ENCODE data around the gene CDC34. TPM values are rescaled to one million over a fixed set of nuclear protein-coding genes. Genes with fewer than 3 reads are reported as not detected.
"Not testable (repeated sequence)": the region's sequence is repeated elsewhere in the genome, so short reads cannot be mapped to it uniquely, and the experiment has no call there.

CDC34 gene
- total RNA-seq, 2 donors from 2014 or later = 36.2 to 42.0 TPM

DNA sequence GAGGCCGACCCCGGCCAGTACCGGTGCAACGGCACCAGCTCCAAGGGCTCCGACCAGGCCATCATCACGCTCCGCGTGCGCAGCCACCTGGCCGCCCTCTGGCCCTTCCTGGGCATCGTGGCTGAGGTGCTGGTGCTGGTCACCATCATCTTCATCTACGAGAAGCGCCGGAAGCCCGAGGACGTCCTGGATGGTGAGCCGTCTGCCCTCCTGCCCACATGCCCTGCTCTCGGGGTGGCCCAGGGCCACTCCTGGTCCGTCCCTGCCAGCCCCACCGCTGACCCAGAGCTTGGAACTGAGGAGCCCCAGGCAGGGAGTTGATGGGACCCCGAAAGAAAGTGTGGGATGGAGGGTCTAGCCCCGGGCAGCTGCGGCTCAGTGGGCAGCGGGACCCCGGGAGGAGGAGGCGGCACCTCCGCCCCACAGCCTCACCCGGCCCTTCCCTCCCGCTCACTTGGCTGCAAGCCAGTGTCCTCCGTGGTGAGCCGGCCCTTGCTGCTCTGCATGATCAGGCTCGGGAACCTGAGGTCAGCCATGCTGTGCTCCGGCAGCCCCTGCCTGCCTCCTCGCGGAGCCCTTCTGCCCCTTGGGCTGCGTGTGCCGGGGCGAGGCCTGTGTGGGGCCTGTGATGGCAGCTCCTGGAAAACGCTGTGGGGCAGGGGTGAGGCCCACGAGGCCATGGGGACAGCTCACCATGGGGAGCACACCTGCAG is 50.0 kb downstream of the CDC34 start:
- ATAC-seq (no peak), DNase-seq (no peak)
- H3K27ac Mint-ChIP-seq = no peak overlapping the region
- H3K9me3 ChIP-seq (ENCODE audit: control insufficient read depth, low read length, poor library complexity, severe bottlenecking) = no peaks in the 10 kb centered on the region
- no peak overlapping the region for H3K4me3 Mint-ChIP-seq
- H3K27me3 Mint-ChIP-seq = no peaks in the 10 kb centered on the region
- H3K4me1 Mint-ChIP-seq = peaks cover 5% of the 10 kb centered on the region
- H3K36me3 Mint-ChIP-seq (ENCODE audit: low read depth) = no peaks in the 10 kb centered on the region

DNA sequence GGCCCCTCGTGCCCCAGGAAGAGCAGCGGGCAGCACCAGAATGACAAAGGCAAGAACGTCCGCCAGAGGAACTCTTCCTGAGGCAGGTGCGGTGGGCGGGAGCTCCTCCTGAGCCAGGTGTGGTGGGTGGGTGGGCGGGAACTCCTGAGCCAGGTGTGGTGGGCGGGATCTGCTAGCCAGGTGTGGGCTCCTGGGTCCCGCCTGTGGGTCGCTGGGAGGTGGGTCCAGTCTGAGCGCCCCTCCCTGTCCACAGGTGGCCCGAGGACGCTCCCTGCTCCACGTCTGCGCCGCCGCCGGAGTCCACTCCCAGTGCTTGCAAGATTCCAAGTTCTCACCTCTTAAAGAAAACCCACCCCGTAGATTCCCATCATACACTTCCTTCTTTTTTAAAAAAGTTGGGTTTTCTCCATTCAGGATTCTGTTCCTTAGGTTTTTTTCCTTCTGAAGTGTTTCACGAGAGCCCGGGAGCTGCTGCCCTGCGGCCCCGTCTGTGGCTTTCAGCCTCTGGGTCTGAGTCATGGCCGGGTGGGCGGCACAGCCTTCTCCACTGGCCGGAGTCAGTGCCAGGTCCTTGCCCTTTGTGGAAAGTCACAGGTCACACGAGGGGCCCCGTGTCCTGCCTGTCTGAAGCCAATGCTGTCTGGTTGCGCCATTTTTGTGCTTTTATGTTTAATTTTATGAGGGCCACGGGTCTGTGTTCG is 51.1 kb downstream of the CDC34 start:
- Mint-ChIP-seq H3K4me3 (no peak overlapping the region), H3K27ac (no peak overlapping the region), H3K27me3 (no peaks in the 10 kb centered on the region), H3K4me1 (peaks cover 2% of the 10 kb centered on the region), H3K36me3 (ENCODE audit: low read depth) (no peaks in the 10 kb centered on the region)
- ATAC-seq (no peak), DNase-seq (no peak)
- no peaks in the 10 kb centered on the region for H3K9me3 ChIP-seq (ENCODE audit: control insufficient read depth, low read length, poor library complexity, severe bottlenecking)

GRCh38 chr19:583198-583967 is 51.8 kb downstream of the CDC34 start:
- H3K4me1 Mint-ChIP-seq = peaks cover under 1% of the 10 kb centered on the region
- H3K9me3 ChIP-seq (ENCODE audit: control insufficient read depth, low read length, poor library complexity, severe bottlenecking) = no peaks in the 10 kb centered on the region
- H3K27me3 Mint-ChIP-seq = no peaks in the 10 kb centered on the region
- H3K27ac Mint-ChIP-seq = peak overlapping the region; percentile 53
- ATAC-seq (no peak), DNase-seq (no peak)
- no peaks in the 10 kb centered on the region for H3K36me3 Mint-ChIP-seq (ENCODE audit: low read depth)
- H3K4me3 Mint-ChIP-seq = peak overlapping the region; percentile 70

DNA sequence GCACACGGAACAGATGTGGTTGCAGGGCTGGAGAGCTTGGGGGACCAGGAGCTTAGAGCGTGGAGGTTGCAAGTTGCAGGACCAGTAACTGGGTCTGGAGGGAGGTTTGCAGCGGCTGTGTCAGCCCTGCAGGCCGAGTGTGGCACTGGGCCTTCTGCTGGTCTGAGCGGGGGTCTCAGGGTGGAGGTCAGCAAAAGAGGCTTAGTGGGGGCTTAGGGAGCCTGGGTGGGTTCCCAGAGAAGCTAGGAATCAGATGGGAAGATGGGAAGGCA is 52.3 kb downstream of the CDC34 start:
- H3K36me3 Mint-ChIP-seq (ENCODE audit: low read depth) = no peaks in the 10 kb centered on the region
- no peaks in the 10 kb centered on the region for H3K27me3 Mint-ChIP-seq
- peak overlapping the region; percentile 70 for H3K4me3 Mint-ChIP-seq
- H3K9me3 ChIP-seq (ENCODE audit: control insufficient read depth, low read length, poor library complexity, severe bottlenecking) = no peaks in the 10 kb centered on the region
- ATAC-seq = no peak
- DNase-seq = no peak
- peak overlapping the region; percentile 53 for H3K27ac Mint-ChIP-seq
- no peaks in the 10 kb centered on the region for H3K4me1 Mint-ChIP-seq

- H3K36me3 Mint-ChIP-seq (ENCODE audit: low read depth) = no peaks in the 10 kb centered on the region
- H3K27me3 Mint-ChIP-seq = no peaks in the 10 kb centered on the region
- H3K9me3 ChIP-seq (ENCODE audit: control insufficient read depth, low read length, poor library complexity, severe bottlenecking) = no peaks in the 10 kb centered on the region
- no peak overlapping the region for H3K27ac Mint-ChIP-seq
- ATAC-seq (peak; percentile 71), DNase-seq (peak; percentile 56 to 73 (median 63))
- H3K4me3 Mint-ChIP-seq = no peak overlapping the region
- H3K4me1 Mint-ChIP-seq = peaks cover 2% of the 10 kb centered on the region
Observed at GRCh38 chr19:584240-585001, 52.9 kb downstream of the CDC34 start.

GRCh38 chr19:585146-585545 is 53.6 kb downstream of the CDC34 start:
- not testable (repeated sequence) for ATAC-seq; H3K4me1 Mint-ChIP-seq; DNase-seq; H3K4me3 Mint-ChIP-seq; H3K27me3 Mint-ChIP-seq; H3K27ac Mint-ChIP-seq; H3K36me3 Mint-ChIP-seq (ENCODE audit: low read depth); H3K9me3 ChIP-seq (ENCODE audit: control insufficient read depth, low read length, poor library complexity, severe bottlenecking)

GRCh38 chr19:585551-586110 is 54.1 kb downstream of the CDC34 start:
- H3K4me3 Mint-ChIP-seq = no peak overlapping the region
- H3K36me3 Mint-ChIP-seq (ENCODE audit: low read depth) = no peaks in the 10 kb centered on the region
- no peak overlapping the region for H3K27ac Mint-ChIP-seq
- ATAC-seq = no peak
- no peaks in the 10 kb centered on the region for H3K27me3 Mint-ChIP-seq
- no peak for DNase-seq
- H3K4me1 Mint-ChIP-seq = peaks cover 2% of the 10 kb centered on the region
- no peaks in the 10 kb centered on the region for H3K9me3 ChIP-seq (ENCODE audit: control insufficient read depth, low read length, poor library complexity, severe bottlenecking)

GRCh38 chr19:588093-588740 is 56.7 kb downstream of the CDC34 start:
- DNase-seq (peak; percentile 45 to 56 (median 54)), ATAC-seq (peak; percentile 71)
- Mint-ChIP-seq H3K4me3 (peak overlapping the region; percentile 76), H3K27me3 (peaks cover 5% of the 10 kb centered on the region), H3K27ac (no peak overlapping the region), H3K4me1 (peaks cover 4% of the 10 kb centered on the region), H3K36me3 (ENCODE audit: low read depth) (no peaks in the 10 kb centered on the region)
- no peaks in the 10 kb centered on the region for H3K9me3 ChIP-seq (ENCODE audit: control insufficient read depth, low read length, poor library complexity, severe bottlenecking)

DNA sequence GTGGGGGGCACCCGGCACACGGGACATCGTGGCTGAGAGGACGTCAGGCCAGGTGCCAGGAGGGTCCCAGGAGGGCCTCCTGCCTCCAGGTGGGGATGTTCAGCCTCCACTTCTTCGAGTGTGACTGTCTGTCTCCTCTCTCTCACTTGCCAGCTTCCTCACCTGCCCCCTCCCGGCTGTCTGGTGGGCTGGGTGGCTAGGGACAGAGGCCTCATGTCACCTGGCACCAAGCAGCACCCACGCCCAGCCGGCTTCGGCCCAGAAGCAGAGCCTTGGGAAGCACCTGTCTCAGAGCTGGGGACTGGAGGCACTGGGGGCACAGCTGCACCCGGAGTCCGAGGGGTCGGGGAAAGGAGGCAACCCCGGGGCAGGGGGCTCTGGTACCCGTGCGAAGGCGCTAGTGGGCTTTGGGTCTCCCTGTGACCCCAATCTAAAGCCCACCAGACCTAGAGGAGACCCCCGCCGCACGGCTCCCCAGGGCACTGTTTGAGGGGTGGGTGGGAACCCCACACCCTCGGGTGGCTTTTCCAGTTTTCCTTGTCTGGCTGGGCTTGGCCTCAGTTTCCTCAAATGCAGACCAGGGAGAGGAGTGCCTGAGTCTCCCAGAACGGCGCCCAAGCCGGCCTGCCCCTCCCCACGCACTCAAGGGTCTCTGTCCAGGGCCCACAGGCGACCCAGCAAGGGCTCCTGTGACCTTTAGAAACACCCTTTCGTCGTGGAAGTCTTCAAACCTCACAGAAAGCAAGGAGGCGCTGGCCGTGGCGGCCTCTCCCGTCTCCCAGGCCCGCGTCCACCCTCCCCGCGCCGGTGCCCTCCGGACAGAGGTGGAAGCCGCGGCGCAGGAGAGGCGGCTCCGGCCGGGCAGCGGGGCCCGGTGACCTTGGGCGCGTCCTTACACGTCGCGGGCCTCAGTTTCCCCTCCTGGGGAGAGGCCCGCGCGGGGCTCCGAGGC is 57.5 kb downstream of the CDC34 start:
- peaks cover 9% of the 10 kb centered on the region for H3K4me1 Mint-ChIP-seq
- H3K27me3 Mint-ChIP-seq = peaks cover 5% of the 10 kb centered on the region
- no peaks in the 10 kb centered on the region for H3K36me3 Mint-ChIP-seq (ENCODE audit: low read depth)
- ATAC-seq = peak; percentile 5
- no peak for DNase-seq
- H3K9me3 ChIP-seq (ENCODE audit: control insufficient read depth, low read length, poor library complexity, severe bottlenecking) = no peaks in the 10 kb centered on the region
- H3K27ac Mint-ChIP-seq = no peak overlapping the region
- peak overlapping the region; percentile 76 for H3K4me3 Mint-ChIP-seq

- H3K9me3 ChIP-seq (ENCODE audit: control insufficient read depth, low read length, poor library complexity, severe bottlenecking) = no peaks in the 10 kb centered on the region
- DNase-seq = no peak
- H3K27ac Mint-ChIP-seq = no peak within 1 kb of the TSS
- peaks cover 9% of the 10 kb centered on the region for H3K4me1 Mint-ChIP-seq
- H3K4me3 Mint-ChIP-seq = peak within 1 kb of the TSS; percentile 76
- no peak for ATAC-seq
- peaks cover 5% of the 10 kb centered on the region for H3K27me3 Mint-ChIP-seq
- H3K36me3 Mint-ChIP-seq (ENCODE audit: low read depth) = no peaks in the 10 kb centered on the region
Observed at GRCh38 chr19:589693-590395, 58.3 kb downstream of the CDC34 start, which contains the start of gene HCN2. TSS of gene HCN2 (plus strand) at chr19:589881. CDS start at chr19:589946, 65 bp downstream.

DNA sequence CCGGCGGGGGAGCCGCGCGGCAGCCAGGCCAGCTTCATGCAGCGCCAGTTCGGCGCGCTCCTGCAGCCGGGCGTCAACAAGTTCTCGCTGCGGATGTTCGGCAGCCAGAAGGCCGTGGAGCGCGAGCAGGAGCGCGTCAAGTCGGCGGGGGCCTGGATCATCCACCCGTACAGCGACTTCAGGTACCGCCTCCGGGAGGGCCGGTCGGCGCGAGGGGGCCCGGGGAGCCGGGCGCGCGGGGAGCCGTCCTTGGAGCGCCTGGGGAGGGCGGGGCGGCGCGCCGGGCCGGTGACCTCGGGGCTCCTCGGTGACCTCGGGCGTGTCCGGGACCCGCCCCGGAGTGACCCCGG is 58.8 kb downstream of the CDC34 start:
- DNase-seq = no peak
- Mint-ChIP-seq H3K4me1 (peaks cover 9% of the 10 kb centered on the region), H3K27me3 (peaks cover 5% of the 10 kb centered on the region), H3K27ac (no peak overlapping the region), H3K36me3 (ENCODE audit: low read depth) (no peaks in the 10 kb centered on the region), H3K4me3 (peak overlapping the region; percentile 49)
- ATAC-seq = peak; percentile 48
- no peaks in the 10 kb centered on the region for H3K9me3 ChIP-seq (ENCODE audit: control insufficient read depth, low read length, poor library complexity, severe bottlenecking)

Data from T-helper 17 cell (primary cell).